GM21619 (cell line): ENCODE measurements around the gene GRID2.

Experiments
- ATAC-seq: cut with Tn5 transposase; IDR thresholded peaks from one replicate; pipeline ENCODE4 v1.9.1; 2021; ENCODE audit not compliant: unreplicated experiment

The GRID2 gene

GRCh38 chr4:93179044-93179443 lies 875.3 kb downstream of the GRID2 start:
- ATAC-seq: no peak

GRCh38 chr4:93182722-93183121 lies 879.0 kb downstream of the GRID2 start:
- no peak for ATAC-seq

GRCh38 chr4:93183576-93183975 lies 879.8 kb downstream of the GRID2 start:
- ATAC-seq: no peak

GRCh38 chr4:93184053-93184452 lies 880.3 kb downstream of the GRID2 start:
- no peak for ATAC-seq

- no peak for ATAC-seq
Observed at GRCh38 chr4:93186846-93187245, 883.1 kb downstream of the GRID2 start.

GRCh38 chr4:93187466-93187865 lies 883.7 kb downstream of the GRID2 start:
- no peak for ATAC-seq

GRCh38 chr4:93187892-93188291 lies 884.1 kb downstream of the GRID2 start:
- no peak for ATAC-seq

- no peak for ATAC-seq
Observed at GRCh38 chr4:93199492-93199891, 895.7 kb downstream of the GRID2 start.

GRCh38 chr4:93201471-93202096 lies 897.8 kb downstream of the GRID2 start:
- no peak for ATAC-seq

- no peak for ATAC-seq
Observed at GRCh38 chr4:93203708-93204107, 899.9 kb downstream of the GRID2 start.

- no peak for ATAC-seq
Observed at GRCh38 chr4:93212250-93212649, 908.5 kb downstream of the GRID2 start.

- no peak for ATAC-seq
Observed at GRCh38 chr4:93216646-93217045, 912.9 kb downstream of the GRID2 start.

- ATAC-seq: no peak
Observed at GRCh38 chr4:93217431-93217830, 913.7 kb downstream of the GRID2 start.

- no peak for ATAC-seq
Observed at GRCh38 chr4:93221771-93222170, 918.0 kb downstream of the GRID2 start.

GRCh38 chr4:93228021-93228420 lies 924.3 kb downstream of the GRID2 start:
- ATAC-seq: no peak

GRCh38 chr4:93232883-93233282 lies 929.1 kb downstream of the GRID2 start:
- ATAC-seq: no peak

GRCh38 chr4:93237521-93237920 lies 933.8 kb downstream of the GRID2 start:
- ATAC-seq: no peak

- ATAC-seq: no peak
Observed at GRCh38 chr4:93243262-93243661, 939.5 kb downstream of the GRID2 start.

GRCh38 chr4:93261207-93261606 lies 957.4 kb downstream of the GRID2 start:
- ATAC-seq: no peak

GRCh38 chr4:93263166-93263565 lies 959.4 kb downstream of the GRID2 start:
- no peak for ATAC-seq

GRCh38 chr4:93267747-93268146 lies 964.0 kb downstream of the GRID2 start:
- ATAC-seq: no peak

GRCh38 chr4:93285346-93285745 lies 981.6 kb downstream of the GRID2 start:
- ATAC-seq: no peak

- ATAC-seq: no peak
Observed at GRCh38 chr4:93289241-93289640, 985.5 kb downstream of the GRID2 start.
